Right renal cortex interstitium (tissue), 3 donors: ENCODE results near the gene FOSB. TPM values are rescaled to one million over a fixed set of nuclear protein-coding genes. Genes with fewer than 3 reads are reported as not detected.

Experiments used
- DNase-seq, 3 donors: peaks; one replicate each; pipeline ENCODE4 v3.0.0-alpha.2; 2013; ENCODE audit warnings: low read depth in 3 of 3, low spot score in 2 of 3
- polyA plus RNA-seq, 3 donors: library from polyadenylated mRNA; unstranded; fragments of 120-200 nt; gene quantifications; one replicate each; pipeline ENCODE4 v1.2.1, GENCODE V29; 2013; ENCODE audit not compliant: insufficient read length in 3 of 3

FOSB gene
- polyA plus RNA-seq, 3 donors, result 14.3 to 88.2 (median 22.1) TPM

DNA sequence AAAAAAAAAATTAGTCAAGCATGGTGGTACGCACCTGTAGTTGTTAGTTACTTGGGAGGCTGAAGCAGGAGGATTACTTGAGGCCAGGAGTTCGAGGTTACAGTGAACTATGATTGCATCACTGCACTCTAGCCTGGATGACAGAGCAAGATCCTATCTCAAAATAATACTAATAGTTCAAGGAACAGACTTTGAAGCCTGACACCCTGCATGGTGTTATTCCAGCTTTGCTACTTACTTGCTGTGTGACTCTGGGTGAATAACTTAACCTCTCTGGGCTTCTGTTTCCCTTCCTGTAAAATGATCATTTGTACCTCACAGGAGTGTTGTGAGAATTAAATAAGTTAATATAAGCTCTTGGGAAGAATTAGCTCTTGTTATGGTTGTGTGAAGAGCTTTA lies 3.5 kb upstream of the FOSB start:
- DNase-seq, result no peak

DNA sequence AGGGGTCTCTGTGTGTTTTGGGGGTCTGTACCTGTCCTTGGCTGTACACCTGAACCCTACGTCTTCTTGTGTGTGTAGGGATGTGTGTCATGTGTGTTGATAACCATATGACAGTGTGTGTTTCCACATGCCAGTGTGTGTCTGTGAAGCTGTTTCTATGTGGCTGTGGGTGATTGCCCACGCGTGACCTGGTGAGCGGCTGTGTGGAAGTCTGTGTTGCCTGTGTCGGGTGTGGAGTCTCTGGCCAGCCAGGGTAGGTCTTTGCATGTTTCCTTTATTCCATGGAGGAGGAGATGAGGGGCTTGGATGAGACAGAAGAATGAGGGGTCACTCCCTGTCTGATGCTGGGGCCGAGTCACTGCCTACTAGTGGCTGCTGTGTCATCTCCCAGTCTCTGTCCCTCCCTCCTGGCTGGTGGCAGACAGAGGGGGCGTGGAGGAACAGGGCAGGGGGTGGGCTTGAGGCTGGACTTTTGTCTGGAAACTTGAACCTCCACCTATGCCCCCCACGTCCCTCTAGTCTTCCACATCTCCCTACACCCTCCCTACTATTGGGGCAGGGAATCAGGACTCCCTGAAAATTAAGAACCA lies 2.8 kb upstream of the FOSB start:
- no peak for DNase-seq

DNA sequence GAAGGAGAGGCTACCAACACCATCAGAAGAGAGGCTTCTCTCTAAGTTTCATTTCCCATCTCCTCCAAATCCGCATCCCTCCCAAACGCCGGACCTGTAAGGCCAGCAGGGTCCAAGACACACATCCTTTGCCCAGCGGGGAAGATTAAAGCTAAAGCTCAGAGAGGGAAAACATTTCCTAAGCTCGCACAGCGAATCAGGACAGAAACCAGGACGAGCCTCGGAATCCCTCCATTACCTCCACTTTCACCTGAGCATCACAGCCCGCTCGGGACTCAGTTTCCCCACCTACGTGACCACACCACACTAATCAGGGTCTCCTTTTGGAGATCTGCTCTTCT lies 711 bp upstream of the FOSB start:
- DNase-seq, result no peak

DNA sequence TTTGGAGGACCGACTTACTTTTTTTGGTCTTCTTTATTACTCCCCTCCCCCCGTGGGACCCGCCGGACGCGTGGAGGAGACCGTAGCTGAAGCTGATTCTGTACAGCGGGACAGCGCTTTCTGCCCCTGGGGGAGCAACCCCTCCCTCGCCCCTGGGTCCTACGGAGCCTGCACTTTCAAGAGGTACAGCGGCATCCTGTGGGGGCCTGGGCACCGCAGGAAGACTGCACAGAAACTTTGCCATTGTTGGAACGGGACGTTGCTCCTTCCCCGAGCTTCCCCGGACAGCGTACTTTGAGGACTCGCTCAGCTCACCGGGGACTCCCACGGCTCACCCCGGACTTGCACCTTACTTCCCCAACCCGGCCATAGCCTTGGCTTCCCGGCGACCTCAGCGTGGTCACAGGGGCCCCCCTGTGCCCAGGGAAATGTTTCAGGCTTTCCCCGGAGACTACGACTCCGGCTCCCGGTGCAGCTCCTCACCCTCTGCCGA lies 409 bp downstream of the FOSB start:
- DNase-seq, result no peak

DNA sequence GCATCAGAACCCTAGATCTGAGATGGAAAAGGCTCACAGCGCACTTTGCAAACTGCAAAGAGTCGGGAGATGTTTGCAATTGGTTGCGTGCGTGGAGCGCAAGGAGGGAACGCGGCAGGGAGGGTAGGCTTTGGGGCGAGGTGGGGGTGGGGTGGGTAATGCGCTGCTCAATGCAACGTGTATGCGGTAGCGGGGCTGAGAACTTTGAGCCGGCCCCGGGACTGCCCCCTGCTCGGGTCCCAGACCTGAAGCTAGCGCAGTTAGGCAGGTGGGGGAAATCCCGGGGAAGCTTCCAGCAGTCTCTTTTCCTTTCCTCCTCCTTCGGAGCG lies 971 bp downstream of the FOSB start:
- no peak for DNase-seq

DNA sequence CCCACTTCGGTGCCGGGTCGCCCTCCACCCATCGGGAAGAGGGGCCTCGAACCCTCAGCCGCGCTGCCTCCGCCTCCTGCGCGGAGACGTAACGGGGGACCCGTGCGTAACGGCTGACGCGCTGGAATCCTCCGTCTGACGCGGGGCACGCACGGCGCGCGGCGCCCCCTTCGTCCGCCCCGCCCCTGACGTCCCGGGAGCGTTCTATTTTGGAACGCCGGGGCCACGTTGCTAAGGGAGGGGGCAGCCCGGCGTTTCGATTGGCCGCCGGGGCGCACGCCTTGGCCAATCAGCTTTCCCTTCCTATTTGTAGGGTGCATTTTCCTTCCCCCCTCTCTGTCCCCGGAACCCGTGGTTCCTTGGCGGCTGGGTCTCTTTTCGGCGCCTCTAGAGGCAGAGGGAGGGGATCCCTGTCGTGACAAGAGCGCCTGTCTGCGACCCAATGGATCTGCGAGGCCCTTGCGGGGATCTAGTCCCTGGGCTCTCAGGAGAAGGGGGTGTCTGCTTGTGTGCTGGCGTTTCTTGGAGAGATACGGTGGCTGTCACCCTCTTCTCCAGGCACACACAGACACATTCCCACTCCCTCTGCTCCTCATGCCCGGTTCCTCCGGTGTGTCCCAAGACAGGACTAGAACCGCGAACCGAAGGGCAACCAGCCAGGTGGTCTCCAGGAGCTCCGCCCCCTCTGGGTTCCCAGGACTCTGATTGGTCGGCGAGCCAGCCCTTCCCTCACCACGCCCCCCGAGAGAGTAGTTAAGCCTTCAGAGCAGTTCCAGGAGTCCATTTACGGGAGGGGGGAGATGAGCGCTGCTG lies 1.5 kb downstream of the FOSB start:
- peak in 1 of 3 donors; percentile 80 for DNase-seq

DNA sequence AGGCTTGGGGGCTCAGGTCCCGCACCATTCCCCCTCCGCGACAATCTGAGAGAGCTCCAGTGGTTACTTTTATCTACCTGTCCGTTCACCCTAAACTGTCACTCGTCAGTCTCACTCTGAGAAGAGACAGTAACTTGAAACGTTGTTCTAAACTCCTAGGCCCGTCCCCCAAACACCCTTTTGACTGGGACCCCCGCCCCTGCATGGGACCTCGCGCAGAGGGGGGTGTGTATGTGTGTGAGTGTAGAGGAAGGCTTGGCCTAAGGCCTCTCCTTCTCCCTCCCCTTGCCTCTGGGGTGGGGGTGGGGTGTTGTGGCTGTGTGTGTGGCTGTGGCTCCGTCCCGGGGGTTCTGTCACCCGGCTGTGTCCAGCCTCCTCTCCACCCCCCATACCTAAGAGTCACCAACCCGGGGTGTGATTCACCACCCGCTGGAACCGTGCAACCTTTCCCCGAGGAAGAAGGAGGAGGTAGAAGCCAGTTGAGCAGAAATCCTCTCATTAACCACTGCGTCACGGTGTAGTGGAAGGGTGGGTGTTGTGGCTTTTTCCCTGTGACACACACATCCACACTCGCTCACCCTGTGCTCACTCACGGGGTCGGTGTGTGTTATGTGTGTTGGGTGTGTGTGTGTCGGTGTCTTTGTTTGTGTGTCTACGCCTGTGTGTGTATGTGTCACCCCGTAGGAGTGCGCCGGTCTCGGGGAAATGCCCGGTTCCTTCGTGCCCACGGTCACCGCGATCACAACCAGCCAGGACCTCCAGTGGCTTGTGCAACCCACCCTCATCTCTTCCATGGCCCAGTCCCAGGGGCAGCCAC lies 2.4 kb downstream of the FOSB start:
- DNase-seq, result no peak

DNA sequence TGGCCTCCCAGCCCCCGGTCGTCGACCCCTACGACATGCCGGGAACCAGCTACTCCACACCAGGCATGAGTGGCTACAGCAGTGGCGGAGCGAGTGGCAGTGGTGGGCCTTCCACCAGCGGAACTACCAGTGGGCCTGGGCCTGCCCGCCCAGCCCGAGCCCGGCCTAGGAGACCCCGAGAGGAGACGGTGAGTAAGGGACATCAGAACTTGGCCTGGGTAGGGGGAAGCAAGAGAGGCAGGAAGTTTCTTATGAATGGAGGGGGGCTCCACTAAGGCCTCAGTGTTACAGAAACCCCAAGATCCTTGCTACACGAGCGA lies 2.9 kb downstream of the FOSB start:
- no peak for DNase-seq

DNA sequence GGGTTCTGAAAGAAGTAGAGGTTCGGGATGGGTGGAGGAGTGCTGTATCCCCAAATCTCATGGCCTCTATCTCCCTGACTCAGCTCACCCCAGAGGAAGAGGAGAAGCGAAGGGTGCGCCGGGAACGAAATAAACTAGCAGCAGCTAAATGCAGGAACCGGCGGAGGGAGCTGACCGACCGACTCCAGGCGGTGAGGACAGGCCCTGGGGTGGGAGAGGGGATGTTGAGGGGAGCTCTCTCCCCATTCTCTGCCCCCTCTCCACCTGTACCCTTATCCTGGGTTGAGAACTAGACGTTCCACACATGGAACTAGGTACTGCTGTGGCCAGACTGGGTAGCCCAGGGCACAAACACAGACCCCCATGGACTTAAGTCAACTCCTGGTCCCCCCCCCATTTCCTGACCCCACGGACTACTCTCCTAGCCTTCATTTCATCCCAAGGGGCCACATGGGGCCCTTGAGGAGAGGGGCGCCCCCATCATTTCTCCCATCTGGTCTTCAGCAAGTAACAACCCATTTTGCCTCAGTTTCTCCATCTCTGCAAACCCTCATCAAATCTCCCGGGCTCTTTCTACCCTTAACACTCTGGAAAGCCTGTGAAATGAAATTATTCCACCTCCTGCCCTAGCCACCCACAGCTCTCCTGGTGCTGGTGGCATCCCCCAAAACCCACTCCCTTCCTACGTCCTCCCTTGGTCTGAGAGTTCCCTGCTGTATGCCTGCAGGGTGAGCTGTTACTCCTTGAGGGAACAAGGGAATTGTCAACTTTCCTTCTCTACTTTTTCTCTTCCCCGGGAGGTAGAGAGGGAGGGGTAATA lies 3.5 kb downstream of the FOSB start:
- DNase-seq, result no peak

DNA sequence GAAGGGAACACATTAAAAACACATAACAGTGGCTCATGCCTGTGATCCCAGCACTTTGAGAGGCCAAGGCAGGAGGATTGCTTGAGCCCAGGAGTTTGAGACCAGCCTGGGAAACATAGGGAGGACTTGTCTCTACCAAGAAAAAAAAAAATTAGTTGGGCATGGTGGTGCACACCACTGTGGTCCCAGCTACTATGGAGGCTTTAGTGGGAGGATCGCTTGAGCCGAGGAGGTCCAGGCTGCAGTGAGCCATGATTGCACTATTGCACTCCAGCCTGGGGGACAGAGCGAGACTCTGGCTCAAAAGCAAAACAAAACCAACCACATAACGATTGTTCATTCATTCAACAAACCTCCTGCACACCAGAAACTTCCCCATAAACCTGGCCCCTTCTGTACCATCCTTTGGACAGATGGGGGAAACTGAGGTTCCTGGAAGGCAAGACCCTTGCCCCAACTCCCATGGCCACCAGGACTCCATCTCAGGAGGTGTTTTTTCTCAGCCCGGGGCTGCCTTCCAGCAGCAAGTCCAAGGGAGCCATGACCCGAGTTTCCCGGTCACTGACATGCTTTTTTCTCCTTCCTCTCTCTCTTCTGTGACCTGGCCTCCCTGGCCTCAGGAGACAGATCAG lies 4.3 kb downstream of the FOSB start:
- no peak for DNase-seq

DNA sequence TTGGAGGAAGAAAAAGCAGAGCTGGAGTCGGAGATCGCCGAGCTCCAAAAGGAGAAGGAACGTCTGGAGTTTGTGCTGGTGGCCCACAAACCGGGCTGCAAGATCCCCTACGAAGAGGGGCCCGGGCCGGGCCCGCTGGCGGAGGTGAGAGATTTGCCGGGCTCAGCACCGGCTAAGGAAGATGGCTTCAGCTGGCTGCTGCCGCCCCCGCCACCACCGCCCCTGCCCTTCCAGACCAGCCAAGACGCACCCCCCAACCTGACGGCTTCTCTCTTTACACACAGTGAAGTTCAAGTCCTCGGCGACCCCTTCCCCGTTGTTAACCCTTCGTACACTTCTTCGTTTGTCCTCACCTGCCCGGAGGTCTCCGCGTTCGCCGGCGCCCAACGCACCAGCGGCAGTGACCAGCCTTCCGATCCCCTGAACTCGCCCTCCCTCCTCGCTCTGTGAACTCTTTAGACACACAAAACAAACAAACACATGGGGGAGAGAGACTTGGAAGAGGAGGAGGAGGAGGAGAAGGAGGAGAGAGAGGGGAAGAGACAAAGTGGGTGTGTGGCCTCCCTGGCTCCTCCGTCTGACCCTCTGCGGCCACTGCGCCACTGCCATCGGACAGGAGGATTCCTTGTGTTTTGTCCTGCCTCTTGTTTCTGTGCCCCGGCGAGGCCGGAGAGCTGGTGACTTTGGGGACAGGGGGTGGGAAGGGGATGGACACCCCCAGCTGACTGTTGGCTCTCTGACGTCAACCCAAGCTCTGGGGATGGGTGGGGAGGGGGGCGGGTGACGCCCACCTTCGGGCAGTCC lies 5.0 kb downstream of the FOSB start:
- DNase-seq, result no peak

DNA sequence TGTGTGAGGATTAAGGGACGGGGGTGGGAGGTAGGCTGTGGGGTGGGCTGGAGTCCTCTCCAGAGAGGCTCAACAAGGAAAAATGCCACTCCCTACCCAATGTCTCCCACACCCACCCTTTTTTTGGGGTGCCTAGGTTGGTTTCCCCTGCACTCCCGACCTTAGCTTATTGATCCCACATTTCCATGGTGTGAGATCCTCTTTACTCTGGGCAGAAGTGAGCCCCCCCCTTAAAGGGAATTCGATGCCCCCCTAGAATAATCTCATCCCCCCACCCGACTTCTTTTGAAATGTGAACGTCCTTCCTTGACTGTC lies 5.5 kb downstream of the FOSB start:
- no peak for DNase-seq

DNA sequence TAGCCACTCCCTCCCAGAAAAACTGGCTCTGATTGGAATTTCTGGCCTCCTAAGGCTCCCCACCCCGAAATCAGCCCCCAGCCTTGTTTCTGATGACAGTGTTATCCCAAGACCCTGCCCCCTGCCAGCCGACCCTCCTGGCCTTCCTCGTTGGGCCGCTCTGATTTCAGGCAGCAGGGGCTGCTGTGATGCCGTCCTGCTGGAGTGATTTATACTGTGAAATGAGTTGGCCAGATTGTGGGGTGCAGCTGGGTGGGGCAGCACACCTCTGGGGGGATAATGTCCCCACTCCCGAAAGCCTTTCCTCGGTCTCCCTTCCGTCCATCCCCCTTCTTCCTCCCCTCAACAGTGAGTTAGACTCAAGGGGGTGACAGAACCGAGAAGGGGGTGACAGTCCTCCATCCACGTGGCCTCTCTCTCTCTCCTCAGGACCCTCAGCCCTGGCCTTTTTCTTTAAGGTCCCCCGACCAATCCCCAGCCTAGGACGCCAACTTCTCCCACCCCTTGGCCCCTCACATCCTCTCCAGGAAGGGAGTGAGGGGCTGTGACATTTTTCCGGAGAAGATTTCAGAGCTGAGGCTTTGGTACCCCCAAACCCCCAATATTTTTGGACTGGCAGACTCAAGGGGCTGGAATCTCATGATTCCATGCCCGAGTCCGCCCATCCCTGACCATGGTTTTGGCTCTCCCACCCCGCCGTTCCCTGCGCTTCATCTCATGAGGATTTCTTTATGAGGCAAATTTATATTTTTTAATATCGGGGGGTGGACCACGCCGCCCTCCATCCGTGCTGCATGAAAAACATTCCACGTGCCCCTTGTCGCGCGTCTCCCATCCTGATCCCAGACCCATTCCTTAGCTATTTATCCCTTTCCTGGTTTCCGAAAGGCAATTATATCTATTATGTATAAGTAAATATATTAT lies 6.1 kb downstream of the FOSB start:
- no peak for DNase-seq

DNA sequence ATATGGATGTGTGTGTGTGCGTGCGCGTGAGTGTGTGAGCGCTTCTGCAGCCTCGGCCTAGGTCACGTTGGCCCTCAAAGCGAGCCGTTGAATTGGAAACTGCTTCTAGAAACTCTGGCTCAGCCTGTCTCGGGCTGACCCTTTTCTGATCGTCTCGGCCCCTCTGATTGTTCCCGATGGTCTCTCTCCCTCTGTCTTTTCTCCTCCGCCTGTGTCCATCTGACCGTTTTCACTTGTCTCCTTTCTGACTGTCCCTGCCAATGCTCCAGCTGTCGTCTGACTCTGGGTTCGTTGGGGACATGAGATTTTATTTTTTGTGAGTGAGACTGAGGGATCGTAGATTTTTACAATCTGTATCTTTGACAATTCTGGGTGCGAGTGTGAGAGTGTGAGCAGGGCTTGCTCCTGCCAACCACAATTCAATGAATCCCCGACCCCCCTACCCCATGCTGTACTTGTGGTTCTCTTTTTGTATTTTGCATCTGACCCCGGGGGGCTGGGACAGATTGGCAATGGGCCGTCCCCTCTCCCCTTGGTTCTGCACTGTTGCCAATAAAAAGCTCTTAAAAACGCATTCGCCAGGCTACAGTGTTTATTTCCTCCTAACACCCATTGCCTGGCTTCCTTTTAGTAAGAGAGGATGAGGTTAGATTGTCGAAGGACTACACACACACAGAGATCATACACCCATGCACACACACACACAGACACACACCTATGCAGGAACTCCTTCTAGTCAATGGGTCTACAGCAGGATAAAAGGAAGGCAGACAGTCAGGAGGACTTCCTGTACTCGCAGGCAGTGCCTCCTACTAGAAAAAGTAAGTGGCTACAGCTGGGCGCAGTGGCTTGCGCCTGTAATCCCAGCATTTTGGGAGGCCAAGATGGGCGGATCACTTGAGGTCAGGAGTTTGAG lies 7.1 kb downstream of the FOSB start:
- no peak for DNase-seq

DNA sequence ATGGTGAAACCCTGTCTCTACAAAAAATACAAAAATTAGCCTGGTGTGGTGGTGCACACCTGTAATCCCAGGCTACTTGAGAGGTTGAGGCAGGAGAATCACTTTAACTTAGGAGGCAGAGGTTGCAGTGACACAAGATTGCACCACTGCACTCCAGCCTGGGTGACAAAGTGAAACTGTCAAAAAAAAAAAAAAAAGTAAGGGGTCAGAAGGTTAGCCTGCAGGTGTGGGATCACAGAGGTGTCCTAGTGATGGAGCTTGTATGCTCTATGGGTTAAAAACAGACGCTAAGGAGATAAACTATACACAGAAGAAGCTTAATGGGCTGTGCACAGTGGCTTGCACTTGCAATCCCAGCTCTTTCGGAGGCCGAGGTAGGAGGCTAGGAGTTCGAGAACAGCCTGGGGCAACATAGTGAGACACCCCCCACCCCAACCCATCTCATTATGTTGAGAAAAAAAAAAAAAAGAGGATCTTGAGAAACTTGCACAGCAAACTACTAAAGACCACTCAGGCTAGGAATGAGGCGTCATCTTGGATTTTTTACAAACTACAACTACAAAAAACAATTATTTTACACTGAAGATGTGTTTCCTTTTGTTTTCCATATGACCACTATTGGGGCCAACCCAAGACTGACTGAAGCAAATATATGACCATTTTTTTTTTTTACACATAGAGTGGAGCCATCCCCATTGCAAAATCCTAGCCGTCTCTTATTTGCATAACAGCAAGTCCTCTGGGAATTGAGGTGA lies 7.9 kb downstream of the FOSB start:
- no peak for DNase-seq

DNA sequence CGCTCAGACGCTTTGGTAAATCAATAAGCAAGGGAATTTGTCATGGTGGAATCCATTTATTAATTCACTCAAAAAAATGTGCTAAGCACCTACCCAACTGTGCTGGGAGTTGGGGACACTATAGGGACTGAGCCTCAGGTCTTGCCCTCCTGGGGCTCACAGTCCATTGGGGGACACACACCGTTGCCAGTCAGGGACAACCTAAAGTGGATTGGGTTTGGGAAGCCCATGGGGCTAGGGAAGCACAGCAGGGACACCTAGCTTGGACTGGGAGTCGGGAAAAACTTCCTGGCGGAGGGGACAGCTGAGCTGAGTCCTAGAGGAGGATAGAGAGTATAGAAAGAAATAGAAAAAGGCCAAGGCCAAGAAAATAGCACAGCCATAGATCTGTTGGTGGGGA lies 8.5 kb downstream of the FOSB start:
- DNase-seq, result no peak

DNA sequence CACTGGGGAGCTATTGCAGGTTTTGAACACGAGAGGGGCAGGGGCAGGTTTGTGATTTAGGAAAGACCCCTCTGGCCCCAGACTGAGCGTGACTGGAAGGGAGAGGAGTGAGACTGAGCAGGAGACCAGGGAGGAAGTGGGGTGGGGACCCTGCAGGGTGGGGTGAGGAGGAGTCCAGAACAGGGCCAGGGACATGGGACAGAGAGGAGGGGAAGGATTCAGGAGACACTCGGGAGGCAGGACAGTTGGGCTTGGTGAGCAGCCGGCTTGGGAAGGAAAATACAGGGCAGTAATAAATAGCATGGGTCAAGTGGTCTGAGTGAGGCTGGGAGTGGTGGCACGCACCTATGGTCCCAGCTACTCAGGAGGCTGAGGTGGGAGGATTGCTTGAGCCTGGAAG lies 9.4 kb downstream of the FOSB start:
- no peak for DNase-seq
